Eye (tissue), 1 donor: ENCODE results near the gene PKP2.
"Not testable (repeated sequence)": the region's sequence is repeated elsewhere in the genome, so short reads cannot be mapped to it uniquely, and the experiment has no call there.

Experiments used
- DNase-seq: peaks from one replicate; pipeline ENCODE4 v3.0.0-alpha.2; 2015

PKP2 gene

DNA sequence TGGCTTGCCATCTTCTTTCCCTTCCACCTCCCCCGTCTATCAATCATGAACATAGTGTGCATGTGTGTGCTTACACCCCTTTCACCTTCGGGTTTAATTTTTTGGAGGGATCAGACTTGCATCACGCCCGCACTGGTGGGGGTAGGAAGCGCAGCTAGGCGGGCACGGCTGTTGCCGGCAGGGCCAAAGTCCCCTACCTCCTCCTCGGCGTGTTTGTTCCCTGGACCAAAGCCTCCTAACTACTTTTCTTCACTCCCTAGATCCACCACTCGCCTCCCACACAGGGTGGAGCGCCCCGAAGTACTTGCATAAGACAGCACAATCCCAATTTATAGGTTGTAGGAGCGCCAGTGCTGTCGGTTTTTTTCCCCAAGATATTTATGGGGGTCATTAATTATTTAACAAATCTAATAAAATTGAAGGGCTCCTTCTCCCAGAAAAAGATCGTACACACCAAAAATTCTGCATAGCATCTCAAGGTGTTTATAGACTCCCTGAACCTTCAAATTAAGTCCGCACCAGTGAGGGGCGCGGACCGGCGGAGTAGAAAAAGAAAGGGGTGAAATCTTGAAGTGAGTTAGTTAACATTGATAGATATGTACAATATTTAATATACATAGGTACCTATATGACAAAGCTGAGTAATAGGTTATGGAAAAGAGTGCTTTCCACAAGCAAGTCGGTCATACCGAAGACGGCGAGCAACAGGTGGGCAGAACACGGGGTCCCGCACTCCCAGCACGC is 717 bp downstream of the PKP2 start:
- DNase-seq, result peak; percentile 54

DNA sequence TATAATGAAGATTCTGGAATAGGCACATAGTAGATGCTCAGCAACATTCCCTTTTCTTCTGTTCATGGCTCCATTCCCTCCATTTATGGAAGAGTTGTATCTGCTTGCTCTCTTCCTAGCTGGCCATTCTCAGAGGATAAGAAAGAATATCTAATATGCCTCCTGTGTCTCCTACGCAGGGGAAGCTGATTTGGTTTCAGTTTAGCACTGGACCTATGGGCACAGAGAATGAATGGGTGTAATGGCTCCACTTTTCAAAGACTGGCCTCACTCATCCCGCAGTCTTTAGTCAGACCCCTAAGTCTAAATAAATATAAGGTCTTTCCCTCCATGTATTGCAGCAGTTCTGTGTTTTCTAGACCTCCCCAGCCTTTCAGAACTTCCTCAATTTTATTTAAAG is 2.0 kb downstream of the PKP2 start:
- no peak for DNase-seq

DNA sequence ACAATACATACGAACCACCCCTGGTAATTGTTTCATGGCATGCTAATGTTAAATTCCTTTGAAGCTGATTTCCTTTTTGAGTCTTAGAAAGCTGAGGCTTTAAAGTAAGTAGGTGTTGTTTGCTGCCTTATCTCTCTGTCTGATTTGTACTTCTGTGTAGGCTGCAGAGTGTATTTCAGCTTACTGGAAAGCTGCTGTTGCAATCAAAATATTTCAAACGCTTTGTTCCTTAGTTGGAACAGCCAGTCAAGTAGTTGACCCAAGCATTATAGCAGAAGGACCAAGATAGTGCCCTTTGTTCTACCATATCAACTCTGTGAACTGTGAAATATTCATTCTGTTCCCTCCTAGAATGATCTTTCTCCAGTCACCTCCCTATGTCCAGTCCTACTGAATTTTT is 3.1 kb downstream of the PKP2 start:
- peak; percentile 20 for DNase-seq

DNA sequence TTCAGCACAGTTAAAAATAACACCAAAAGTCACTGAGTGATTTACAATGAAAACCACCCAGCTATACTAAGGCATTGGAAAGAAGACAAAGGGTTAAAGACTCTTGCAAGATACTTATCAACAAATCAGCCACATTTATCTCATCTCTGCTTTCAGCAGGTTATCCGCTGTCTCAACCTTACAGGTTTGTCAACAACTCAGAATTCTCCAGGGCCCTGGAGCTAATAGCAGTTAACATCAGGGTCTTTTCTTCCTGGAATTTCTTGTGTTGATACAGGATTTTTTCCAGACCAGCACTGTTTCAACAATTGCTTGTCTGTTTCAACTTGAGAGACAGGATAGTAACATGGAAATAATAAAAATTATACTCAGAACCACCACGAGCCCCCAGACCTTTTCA is 3.5 kb downstream of the PKP2 start:
- no peak for DNase-seq

- not testable (repeated sequence) for DNase-seq
Observed at GRCh38 chr12:32892369-32892768, 4.2 kb downstream of the PKP2 start.

DNA sequence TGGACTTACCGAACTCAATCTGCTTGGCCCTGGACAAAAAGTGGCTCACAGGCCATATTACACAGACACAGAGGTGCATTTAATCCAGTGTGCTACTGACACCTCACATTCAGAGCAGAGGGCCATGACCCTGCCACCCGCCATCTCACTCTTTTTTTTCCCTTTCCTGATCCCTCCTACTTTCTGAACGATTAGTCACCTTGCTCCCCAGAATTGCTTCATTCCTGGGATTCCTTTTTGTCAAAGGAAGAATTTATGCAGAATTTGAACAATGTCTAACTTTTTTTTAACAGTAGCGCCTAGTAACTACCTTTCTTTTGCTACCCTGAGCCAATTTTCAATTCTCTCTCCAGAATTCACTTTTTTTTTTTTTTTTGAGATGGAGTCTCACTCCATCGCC is 4.6 kb downstream of the PKP2 start:
- DNase-seq, result no peak

GRCh38 chr12:32891526-32891925 is 5.1 kb downstream of the PKP2 start:
- DNase-seq, result no peak

DNA sequence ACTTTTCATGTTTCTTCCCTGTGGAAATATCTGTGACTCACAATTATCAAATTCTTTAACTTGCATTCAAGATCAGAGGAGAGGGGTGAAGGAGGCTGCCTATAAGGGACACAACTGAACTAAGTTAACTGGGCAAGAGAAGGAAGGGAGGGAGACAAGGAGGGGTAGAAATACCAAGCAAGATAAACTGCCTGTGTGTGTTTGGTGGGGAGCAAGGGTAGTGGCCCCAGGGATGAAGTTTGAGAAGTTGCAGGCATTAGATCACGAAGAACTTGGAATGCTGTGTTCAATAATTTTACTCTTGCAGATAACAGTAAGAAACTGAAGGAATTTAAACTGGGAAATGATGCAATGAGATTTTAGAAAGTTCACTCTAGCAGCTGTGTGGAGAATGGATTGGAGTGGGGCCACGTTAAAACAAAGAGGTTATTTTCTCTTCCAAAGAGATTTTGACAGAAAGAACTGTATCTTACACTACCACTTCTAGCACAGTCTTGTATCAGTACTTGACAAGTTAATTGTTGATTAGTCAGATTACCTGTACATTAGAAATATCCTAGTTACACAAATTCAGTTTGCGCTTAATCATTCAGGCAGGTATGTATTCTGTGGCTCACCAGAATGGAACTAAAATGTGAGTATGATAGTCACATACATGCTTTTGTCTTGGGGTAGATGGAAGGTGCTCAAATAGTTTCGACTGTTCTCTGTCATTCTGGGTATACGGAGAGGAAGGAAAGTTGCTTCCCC is 7.4 kb downstream of the PKP2 start:
- peak; percentile 25 for DNase-seq

DNA sequence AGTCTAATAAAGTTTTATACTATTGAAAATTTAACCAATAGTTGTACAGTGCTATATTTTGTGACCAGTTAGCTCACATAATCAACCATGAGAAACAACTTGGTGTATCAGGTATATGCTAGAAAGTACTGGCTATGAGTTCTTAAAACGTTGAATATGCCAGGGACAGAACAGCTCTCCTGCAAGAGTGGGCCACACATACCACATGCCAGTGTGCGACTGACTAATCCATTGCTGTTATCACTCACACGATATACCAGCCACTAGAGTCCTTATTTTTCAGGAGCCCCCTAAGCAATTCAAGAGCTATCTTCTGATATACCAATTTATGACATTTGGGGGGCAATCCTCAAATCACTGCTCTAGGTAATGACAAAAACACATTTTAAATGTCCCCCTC is 9.5 kb downstream of the PKP2 start:
- no peak for DNase-seq

- no peak for DNase-seq
Observed at GRCh38 chr12:32885831-32886230, 10.7 kb downstream of the PKP2 start.

GRCh38 chr12:32884962-32885361 is 11.6 kb downstream of the PKP2 start:
- DNase-seq, result no peak

DNA sequence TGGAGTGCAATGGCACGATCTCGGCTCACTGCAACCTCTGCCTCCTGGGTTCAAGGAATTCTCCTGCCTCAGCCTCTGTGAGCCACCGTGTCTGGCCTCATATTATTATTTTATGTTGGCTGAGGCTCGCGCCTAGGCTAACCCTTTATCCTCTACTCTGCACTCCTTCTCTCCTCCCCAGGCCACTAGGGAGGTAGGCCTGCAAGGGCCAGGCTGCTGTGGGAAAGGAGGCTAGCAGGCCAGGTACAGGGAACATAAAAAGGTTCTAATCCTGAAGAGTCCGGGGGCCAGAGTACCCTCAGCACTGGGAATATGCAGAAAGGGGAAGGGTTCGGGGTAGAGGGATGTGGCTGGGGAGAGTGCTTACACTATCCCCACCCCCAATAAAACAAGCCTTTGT is 14.9 kb downstream of the PKP2 start:
- DNase-seq, result no peak

- DNase-seq, result no peak
Observed at GRCh38 chr12:32881107-32881506, 15.5 kb downstream of the PKP2 start.

DNA sequence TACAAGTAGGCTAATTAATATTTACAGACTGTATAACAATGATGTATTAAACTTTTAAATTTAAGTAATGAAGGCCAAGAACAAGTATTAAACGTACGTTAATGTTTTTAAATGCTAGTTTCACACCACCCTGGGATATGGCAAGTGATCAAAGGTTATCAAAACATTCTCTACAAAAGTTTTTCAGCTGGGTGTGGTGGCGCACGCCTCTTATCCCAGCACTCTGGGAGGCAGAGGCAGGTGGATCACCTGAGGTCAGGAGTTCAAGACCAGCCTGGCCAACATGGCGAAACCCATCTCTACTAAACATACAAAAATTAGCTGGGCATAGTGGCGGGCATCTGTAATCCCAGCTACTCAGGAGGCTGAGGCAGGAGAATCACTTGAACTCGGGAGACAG is 17.5 kb downstream of the PKP2 start:
- DNase-seq, result not testable (repeated sequence)

DNA sequence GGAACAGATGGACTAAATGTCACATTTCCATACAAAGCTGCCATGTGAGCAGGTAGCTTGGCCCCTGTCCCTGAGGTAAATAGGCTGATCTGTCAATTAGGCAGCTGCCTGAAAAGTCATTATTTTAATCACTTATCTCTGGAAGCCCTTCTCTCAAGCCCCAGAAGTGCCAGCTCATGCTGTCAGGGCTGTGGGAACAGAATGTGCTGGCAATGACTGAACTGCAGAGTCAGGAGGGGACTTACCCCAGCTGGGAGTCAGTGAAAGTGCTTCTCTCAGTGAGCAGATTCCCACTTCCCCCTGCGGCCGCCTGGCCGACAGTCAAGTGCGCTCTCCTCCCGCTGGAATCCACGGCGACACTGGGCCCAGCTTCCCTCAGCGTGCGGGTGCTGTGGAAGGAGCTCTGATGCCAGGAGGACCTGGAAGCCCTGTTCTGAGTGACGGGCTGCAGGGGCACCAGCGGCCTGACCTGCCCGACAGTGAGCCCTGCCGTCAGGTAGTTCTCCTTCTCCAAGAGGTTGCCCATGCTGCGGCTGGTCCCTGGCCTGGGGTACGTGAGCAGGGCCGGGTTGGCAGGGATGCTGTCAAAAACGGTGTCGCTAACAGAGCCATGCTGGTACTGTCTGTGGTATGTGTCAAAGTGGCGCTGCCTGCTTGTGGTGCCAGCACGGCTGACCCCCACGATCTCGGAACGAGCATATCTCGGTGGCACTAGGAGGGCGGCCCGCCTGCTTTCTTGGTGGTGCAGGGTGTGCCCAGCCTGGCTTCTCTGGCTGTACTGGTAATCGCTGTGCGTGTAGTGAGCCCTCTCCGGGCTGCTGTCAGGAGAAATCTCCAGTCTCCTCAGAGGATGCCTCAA is 18.7 kb downstream of the PKP2 start:
- peak; percentile 47 for DNase-seq

- no peak for DNase-seq
Observed at GRCh38 chr12:32876004-32876403, 20.6 kb downstream of the PKP2 start.

GRCh38 chr12:32874975-32875374 is 21.6 kb downstream of the PKP2 start:
- no peak for DNase-seq

- no peak for DNase-seq
Observed at GRCh38 chr12:32874078-32874477, 22.5 kb downstream of the PKP2 start.

- not testable (repeated sequence) for DNase-seq
Observed at GRCh38 chr12:32872416-32872815, 24.2 kb downstream of the PKP2 start.

GRCh38 chr12:32870716-32871115 is 25.9 kb downstream of the PKP2 start:
- no peak for DNase-seq

- DNase-seq, result no peak
Observed at GRCh38 chr12:32868885-32869284, 27.7 kb downstream of the PKP2 start.

DNA sequence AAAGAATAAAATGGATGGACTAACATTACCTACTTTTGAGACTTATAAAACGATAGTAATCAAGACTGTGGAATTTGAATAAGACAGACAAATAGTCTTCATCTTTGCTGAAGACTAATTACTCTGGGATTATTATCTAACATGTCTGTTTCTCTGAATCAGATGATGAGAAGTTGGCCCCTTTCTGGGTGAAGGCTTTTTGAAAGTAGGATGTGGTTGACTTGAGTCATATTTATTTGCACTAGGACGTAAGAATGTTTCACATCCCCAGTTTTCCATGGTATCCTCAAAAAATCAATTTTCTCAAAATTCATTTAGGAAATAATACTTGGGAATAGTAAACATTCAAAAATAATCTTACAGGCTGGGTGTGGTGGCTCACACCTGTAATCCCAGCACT is 31.8 kb downstream of the PKP2 start:
- DNase-seq, result no peak

- DNase-seq, result no peak
Observed at GRCh38 chr12:32863128-32863527, 33.4 kb downstream of the PKP2 start.

- not testable (repeated sequence) for DNase-seq
Observed at GRCh38 chr12:32861658-32862057, 34.9 kb downstream of the PKP2 start.
